Kidney epithelial cell (primary cell): ENCODE measurements around the gene WNT5B. TPM values are rescaled to one million over a fixed set of nuclear protein-coding genes. Genes with fewer than 3 reads are reported as not detected.

Experiments used
- DNase-seq: peaks from one replicate; pipeline ENCODE4 v3.0.0-alpha.2; 2010; ENCODE audit warnings: low read depth
- H3K27me3 ChIP-seq: 2 replicates; pipeline ENCODE4 v1.6.0; 2011; ENCODE audit warnings: low read length; ENCODE audit not compliant: control insufficient read depth, insufficient read depth
- H3K36me3 ChIP-seq: 2 replicates; pipeline ENCODE4 v1.5.1; 2011; ENCODE audit warnings: low read length; ENCODE audit not compliant: control insufficient read depth, insufficient read depth
- H3K4me3 ChIP-seq: 2 replicates; pipeline ENCODE4 v1.5.1; 2011; ENCODE audit warnings: low read depth, mild to moderate bottlenecking, control low read depth, low read length
- total RNA-seq: library from RNA; depleted of rRNA; stranded (reverse); fragments of >200 nt; gene quantifications from 2 replicates; pipeline ENCODE4 v1.2.3, GENCODE V29; 2015
- TF ChIP-seq, protein P1 (sequence below): IDR thresholded peaks from 2 replicates; pipeline ENCODE4 v1.5.1; 2011; ENCODE audit warnings: mild to moderate bottlenecking, moderate library complexity, low read length, control low read depth, inconsistent platforms; ENCODE audit not compliant: insufficient read depth, poor library complexity, severe bottlenecking

Gene WNT5B
- total RNA-seq, 1 donor from 2014 or later = 26.4 TPM

DNA sequence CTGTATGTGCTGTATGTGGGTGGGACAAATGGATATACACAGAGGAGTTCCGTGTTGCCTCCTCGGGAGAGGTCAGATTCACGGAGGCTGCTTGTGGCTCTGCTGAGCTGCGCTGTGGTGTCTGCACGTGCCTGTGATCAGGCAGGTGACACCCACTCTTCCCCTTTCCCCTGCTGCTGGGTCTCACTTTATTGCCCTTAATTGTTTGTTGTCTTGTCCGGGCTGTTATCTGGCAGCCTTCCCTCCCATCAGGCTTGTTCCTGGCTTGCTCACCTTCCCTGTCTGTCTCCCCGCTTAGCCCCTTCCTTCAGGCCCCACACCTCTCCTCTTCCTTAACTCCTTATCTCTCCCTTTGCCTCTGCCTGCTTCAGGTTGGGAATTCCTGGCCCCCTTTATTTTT, 13.5 kb downstream of the WNT5B start:
- Histone ChIP-seq H3K27me3 (no peaks in the 10 kb centered on the region), H3K36me3 (no peaks in the 10 kb centered on the region), H3K4me3 (no peak overlapping the region)
- no peak for DNase-seq
- TF ChIP-seq, protein P1, sequence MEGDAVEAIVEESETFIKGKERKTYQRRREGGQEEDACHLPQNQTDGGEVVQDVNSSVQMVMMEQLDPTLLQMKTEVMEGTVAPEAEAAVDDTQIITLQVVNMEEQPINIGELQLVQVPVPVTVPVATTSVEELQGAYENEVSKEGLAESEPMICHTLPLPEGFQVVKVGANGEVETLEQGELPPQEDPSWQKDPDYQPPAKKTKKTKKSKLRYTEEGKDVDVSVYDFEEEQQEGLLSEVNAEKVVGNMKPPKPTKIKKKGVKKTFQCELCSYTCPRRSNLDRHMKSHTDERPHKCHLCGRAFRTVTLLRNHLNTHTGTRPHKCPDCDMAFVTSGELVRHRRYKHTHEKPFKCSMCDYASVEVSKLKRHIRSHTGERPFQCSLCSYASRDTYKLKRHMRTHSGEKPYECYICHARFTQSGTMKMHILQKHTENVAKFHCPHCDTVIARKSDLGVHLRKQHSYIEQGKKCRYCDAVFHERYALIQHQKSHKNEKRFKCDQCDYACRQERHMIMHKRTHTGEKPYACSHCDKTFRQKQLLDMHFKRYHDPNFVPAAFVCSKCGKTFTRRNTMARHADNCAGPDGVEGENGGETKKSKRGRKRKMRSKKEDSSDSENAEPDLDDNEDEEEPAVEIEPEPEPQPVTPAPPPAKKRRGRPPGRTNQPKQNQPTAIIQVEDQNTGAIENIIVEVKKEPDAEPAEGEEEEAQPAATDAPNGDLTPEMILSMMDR = no peak

DNA sequence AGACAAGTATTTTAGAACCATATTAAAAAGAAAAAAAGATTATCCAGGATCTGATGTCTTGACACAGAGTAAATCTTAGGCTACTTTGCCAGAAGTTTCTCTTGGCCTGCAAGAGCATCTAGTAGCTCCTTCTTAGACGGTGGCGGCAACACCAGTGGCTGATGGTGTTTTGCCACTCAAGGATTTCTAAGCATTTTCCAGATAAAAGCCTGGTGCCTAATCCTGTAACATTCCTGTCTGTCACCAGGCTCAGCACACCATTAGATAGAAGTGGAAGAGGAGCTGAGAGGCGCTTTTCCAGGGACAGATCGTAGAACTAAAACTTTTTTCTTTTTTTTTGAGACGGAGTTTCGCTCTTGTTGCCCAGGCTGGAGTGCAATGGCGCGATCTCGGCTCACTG, 14.0 kb downstream of the WNT5B start:
- DNase-seq = no peak
- Histone ChIP-seq H3K4me3 (no peak overlapping the region), H3K36me3 (no peaks in the 10 kb centered on the region), H3K27me3 (no peaks in the 10 kb centered on the region)
- TF ChIP-seq, protein P1 = no peak

DNA sequence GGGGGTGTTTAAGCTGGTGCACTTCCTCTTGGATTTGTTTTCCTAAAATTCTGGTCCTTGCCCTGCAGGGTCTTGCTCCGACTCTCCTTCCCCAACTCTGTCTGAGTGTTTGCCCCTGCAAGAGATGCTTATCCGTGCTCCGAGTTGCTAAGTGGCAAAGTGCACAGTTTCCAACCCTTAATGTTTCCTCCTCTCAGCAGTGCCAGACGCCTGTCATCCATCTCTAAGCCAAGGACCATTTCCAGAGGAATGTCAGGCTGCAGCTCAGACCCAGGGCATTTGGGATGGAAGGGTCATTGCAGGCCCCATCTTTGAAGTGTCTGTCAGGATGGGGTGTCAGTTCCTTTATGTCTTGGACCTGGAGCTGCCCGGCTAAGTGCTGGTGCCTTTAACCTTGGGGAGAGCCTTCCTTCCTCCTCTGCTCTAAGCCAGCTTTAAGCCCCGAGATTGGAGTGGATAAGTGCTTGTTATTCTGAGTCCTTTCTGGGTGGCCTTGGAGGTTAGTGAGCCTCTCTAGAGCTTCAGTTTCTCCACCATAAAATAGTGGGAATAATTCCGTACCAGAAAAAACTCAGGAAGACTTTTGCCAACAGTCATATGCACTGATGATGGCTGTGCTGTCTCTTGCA, 15.0 kb downstream of the WNT5B start:
- DNase-seq = no peak
- Histone ChIP-seq H3K4me3 (no peak overlapping the region), H3K27me3 (no peaks in the 10 kb centered on the region), H3K36me3 (no peaks in the 10 kb centered on the region)
- TF ChIP-seq, protein P1 = no peak

DNA sequence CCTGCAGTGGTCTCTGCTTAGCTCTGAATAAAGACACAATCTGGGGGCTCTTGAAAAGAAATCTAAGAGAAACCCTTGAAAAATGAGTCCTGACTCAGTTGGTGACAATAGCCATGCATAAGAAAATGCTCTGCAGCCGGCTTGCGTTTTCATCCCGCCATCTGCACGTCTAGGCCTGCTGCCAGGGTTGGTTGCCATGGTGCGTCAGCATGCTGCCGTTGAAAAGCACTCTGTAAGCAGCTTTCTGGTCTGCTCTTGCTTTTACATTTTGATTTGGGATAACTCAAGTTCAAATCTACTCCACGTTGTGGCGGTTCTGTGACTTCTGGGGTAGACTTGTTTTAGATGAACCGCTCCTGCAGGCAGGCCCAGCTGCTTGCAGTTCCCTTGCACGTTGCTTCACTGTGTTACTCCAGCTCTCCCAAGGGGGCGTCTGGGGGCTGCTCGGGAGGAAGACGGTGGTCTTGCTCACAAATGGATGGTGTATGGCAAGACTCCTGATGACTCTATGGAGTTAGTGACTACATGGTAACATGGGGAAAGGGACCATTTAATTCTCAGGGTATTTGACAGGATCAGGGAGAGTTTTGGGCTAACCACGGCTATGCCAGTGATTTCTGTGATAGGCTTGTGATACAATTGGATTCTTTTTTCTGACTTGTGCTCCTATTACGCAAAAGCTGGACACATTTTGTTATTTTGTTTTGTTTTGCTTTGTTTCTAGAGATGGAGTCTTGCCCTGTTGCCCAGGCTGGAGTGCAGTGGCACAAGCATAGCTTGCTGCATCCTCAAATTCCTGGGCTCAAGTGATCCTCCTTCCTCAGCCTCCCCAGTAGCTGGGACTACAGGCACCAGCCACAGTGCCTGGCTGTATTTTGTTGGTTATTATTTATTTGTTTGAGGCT, 15.8 kb downstream of the WNT5B start:
- H3K4me3 ChIP-seq = no peak overlapping the region
- TF ChIP-seq, protein P1 = no peak
- no peak for DNase-seq
- H3K27me3 ChIP-seq = no peaks in the 10 kb centered on the region
- no peaks in the 10 kb centered on the region for H3K36me3 ChIP-seq

DNA sequence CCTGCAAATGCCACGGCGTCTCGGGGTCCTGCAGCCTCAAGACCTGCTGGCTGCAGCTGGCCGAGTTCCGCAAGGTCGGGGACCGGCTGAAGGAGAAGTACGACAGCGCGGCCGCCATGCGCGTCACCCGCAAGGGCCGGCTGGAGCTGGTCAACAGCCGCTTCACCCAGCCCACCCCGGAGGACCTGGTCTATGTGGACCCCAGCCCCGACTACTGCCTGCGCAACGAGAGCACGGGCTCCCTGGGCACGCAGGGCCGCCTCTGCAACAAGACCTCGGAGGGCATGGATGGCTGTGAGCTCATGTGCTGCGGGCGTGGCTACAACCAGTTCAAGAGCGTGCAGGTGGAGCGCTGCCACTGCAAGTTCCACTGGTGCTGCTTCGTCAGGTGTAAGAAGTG, 16.8 kb downstream of the WNT5B start:
- TF ChIP-seq, protein P1 = no peak
- no peak for DNase-seq
- Histone ChIP-seq H3K27me3 (no peaks in the 10 kb centered on the region), H3K4me3 (no peak overlapping the region), H3K36me3 (no peaks in the 10 kb centered on the region)
